H1 (cell line): Measurements from ENCODE around the gene MRPL34. TPM values are rescaled to one million over a fixed set of nuclear protein-coding genes. Genes with fewer than 3 reads are reported as not detected.

Source experiments
- ASH2L ChIP-seq: fragments of 200-600, 300-600 bp; sonication (generic); IDR thresholded peaks from one replicate; pipeline ENCODE4 v1.7.1; 2017; ENCODE audit warnings: low read length
- CHD2 ChIP-seq: IDR thresholded peaks from 2 replicates; pipeline ENCODE4 v1.6.1; 2012; ENCODE audit warnings: low read length, improper control_type of control experiment
- CTCF ChIP-seq, 3 experiments: IDR thresholded peaks; 1 replicate in 2 of 3; 2 replicates in 1 of 3; pipeline versions ENCODE4 v1.5.1 to v1.6.1; 2011; ENCODE audit warnings: low read length in 3 of 3, mild to moderate bottlenecking in 3 of 3, inconsistent platforms in 2 of 3, low read depth in 1 of 3, moderate library complexity in 1 of 3; ENCODE audit not compliant: insufficient read depth in 1 of 3; ENCODE audit errors: control extremely low read depth in 1 of 3
- TBP ChIP-seq: IDR thresholded peaks from 2 replicates; pipeline ENCODE4 v1.6.1; 2011; ENCODE audit warnings: low read depth, low read length, improper control_type of control experiment
- polyA plus RNA-seq, 7 experiments: library from polyadenylated mRNA; depleted of rRNA in 3 of 7; stranded (reverse) in 5 of 7; unstranded in 2 of 7; fragments of >200 nt in 5 of 7; fragments of 200-250 nt in 2 of 7; gene quantifications; 1 replicate in 5 of 7; 2 replicates in 1 of 7; 4 replicates in 1 of 7; pipeline versions ENCODE4 v1.2.1 to v1.2.3, GENCODE V29; 2011 to 2013; ENCODE audit warnings: missing spikeins in 2 of 7, mixed read lengths in 2 of 7
- total RNA-seq: library from RNA; stranded (reverse); fragmentation: NEBNext Ultra II Directional; extraction: Animal tissue kit (Norgen Biotek cat#: 25700); gene quantifications from 2 replicates; pipeline ENCODE4 v1.2.1, GENCODE V29; 2021

Gene MRPL34
- total and polyA plus RNA-seq, 2 of the 8 experiments (the other 6 are each of a cell fraction or from before 2014, with no cell fraction given): 91.9 to 99.6 TPM

GRCh38 chr19:17348700-17349099, 43.0 kb downstream of the MRPL34 start (continued):
- TF ChIP-seq CTCF (IDR thresholded peaks at IDR 0.05; ENCODE audit: control extremely low read depth in 1 of 3, insufficient read depth in 1 of 3, low read depth in 1 of 3, low read length in 3 of 3) (no peak), TBP (no peak), ASH2L (no peak), CHD2 (no peak)
